WTC11 (cell line): Measurements from ENCODE around the gene CNTNAP1. TPM values are rescaled to one million over a fixed set of nuclear protein-coding genes. Genes with fewer than 3 reads are reported as not detected.

Experiments used
- ATAC-seq: fragments of 200-7000 bp; cut with Tn5 transposase; 2 replicates; pipeline ENCODE4 v1.10.0; 2021; ENCODE audit warnings: mild to moderate bottlenecking, moderate library complexity
- CTCF ChIA-PET: fragments of 300-600 bp; sonication (Branson Sonifier 250); formaldehyde crosslinking; loops from one replicate; lab custom pipeline; 2021; ENCODE audit warnings: antibody characterized with exemption; lab: Charles Lee
- POLR2A ChIA-PET: fragments of 350-600 bp; sonication (Branson Sonifier 250); formaldehyde crosslinking; loops from one replicate; lab custom pipeline; 2021; ENCODE audit warnings: antibody characterized with exemption; lab: Charles Lee
- DNase-seq: peaks from one replicate; pipeline ENCODE4 v3.0.0; 2021; ENCODE audit warnings: low spot score
- H3K27ac Mint-ChIP-seq: 2 replicates; pipeline ENCODE4 v1.8.0; 2021; ENCODE audit warnings: mixed read lengths
- H3K27me3 Mint-ChIP-seq: 2 replicates; pipeline ENCODE4 v1.8.0; 2021; ENCODE audit warnings: low read depth, mild to moderate bottlenecking, moderate library complexity, mixed read lengths
- H3K36me3 Mint-ChIP-seq: 2 replicates; pipeline ENCODE4 v1.8.0; 2021; ENCODE audit warnings: mixed read lengths
- H3K4me1 Mint-ChIP-seq: 2 replicates; pipeline ENCODE4 v1.8.0; 2022; ENCODE audit warnings: mixed read lengths
- H3K4me3 Mint-ChIP-seq: 2 replicates; pipeline ENCODE4 v1.8.0; 2021; ENCODE audit warnings: mild to moderate bottlenecking, moderate library complexity, mixed read lengths
- H3K9me3 Mint-ChIP-seq: 2 replicates; pipeline ENCODE4 v1.8.0; 2021; ENCODE audit warnings: mixed read lengths
- ETV6 ChIP-seq: sonication (generic); formaldehyde crosslinking; IDR thresholded peaks from 2 replicates; pipeline ENCODE4 v1.8.1; 2022; ENCODE audit warnings: mild to moderate bottlenecking, missing genetic modification reagents
- GABPB1 ChIP-seq: sonication (generic); formaldehyde crosslinking; IDR thresholded peaks from 2 replicates; pipeline ENCODE4 v1.8.1; 2023; ENCODE audit warnings: mild to moderate bottlenecking, missing genetic modification reagents
- HMGA2 ChIP-seq: fragments of 250-450 bp; sonication (Bioruptor Pico); IDR thresholded peaks from 2 replicates; pipeline ENCODE4 v1.4.0; 2021; ENCODE audit warnings: mild to moderate bottlenecking, moderate library complexity
- KAT7 ChIP-seq: sonication (generic); formaldehyde crosslinking; IDR thresholded peaks from 2 replicates; pipeline ENCODE4 v1.8.1; 2023; ENCODE audit warnings: missing genetic modification reagents, mild to moderate bottlenecking, borderline replicate concordance
- NFYB ChIP-seq: sonication (generic); formaldehyde crosslinking; conservative IDR thresholded peaks from 2 replicates; pipeline ENCODE4 v1.8.0; 2022; ENCODE audit warnings: low read depth, missing genetic modification reagents
- NR3C1 ChIP-seq: sonication (generic); formaldehyde crosslinking; conservative IDR thresholded peaks from 2 replicates; pipeline ENCODE4 v1.8.1; 2023; ENCODE audit warnings: low read depth, mild to moderate bottlenecking, missing genetic modification reagents
- PRRX2 ChIP-seq: fragments of 250-450 bp; sonication (Bioruptor Pico); IDR thresholded peaks from 2 replicates; pipeline ENCODE4 v1.8.0; 2021; ENCODE audit warnings: mild to moderate bottlenecking
- SOX15 ChIP-seq: fragments of 250-450 bp; sonication (Bioruptor Pico); IDR thresholded peaks from 2 replicates; pipeline ENCODE4 v1.9.0; 2021; ENCODE audit warnings: mild to moderate bottlenecking
- TEAD1 ChIP-seq: sonication (generic); formaldehyde crosslinking; IDR thresholded peaks from 2 replicates; pipeline ENCODE4 v1.8.0; 2022; ENCODE audit warnings: mild to moderate bottlenecking, missing genetic modification reagents
- TP53 ChIP-seq: sonication (generic); formaldehyde crosslinking; IDR thresholded peaks from 2 replicates; pipeline ENCODE4 v1.8.1; 2023; ENCODE audit warnings: mild to moderate bottlenecking, missing genetic modification reagents
- ZNF138 ChIP-seq: sonication (generic); formaldehyde crosslinking; conservative IDR thresholded peaks from 2 replicates; pipeline ENCODE4 v1.8.1; 2022; ENCODE audit warnings: mild to moderate bottlenecking, moderate library complexity, missing genetic modification reagents
- ZNF232 ChIP-seq: sonication (generic); formaldehyde crosslinking; IDR thresholded peaks from 2 replicates; pipeline ENCODE4 v1.8.0; 2022; ENCODE audit warnings: mild to moderate bottlenecking, missing genetic modification reagents
- ZNF263 ChIP-seq: sonication (generic); formaldehyde crosslinking; IDR thresholded peaks from 2 replicates; pipeline ENCODE4 v1.8.1; 2022; ENCODE audit warnings: low read depth, mild to moderate bottlenecking, moderate library complexity, missing genetic modification reagents
- ZNF281 ChIP-seq: sonication (generic); formaldehyde crosslinking; IDR thresholded peaks from 2 replicates; pipeline ENCODE4 v1.8.0; 2023; ENCODE audit warnings: mild to moderate bottlenecking, missing genetic modification reagents
- ZNF425 ChIP-seq: fragments of 250-450 bp; sonication (Bioruptor Pico); conservative IDR thresholded peaks from 2 replicates; pipeline ENCODE4 v1.9.0; 2021; ENCODE audit warnings: mild to moderate bottlenecking
- ZNF512 ChIP-seq: sonication (generic); formaldehyde crosslinking; IDR thresholded peaks from 2 replicates; pipeline ENCODE4 v1.8.1; 2022; ENCODE audit warnings: missing genetic modification reagents, borderline replicate concordance
- total RNA-seq: library from RNA; stranded (reverse); gene quantifications from 3 replicates; pipeline ENCODE4 v1.2.3, GENCODE V29; 2021
- TF ChIP-seq, protein P1 (sequence below): sonication (generic); formaldehyde crosslinking; IDR thresholded peaks from 2 replicates; pipeline ENCODE4 v1.8.0; 2022; ENCODE audit warnings: mild to moderate bottlenecking, missing genetic modification reagents
- TF ChIP-seq, protein P2 (sequence below): sonication (generic); formaldehyde crosslinking; conservative IDR thresholded peaks from 2 replicates; pipeline ENCODE4 v1.8.1; 2023; ENCODE audit warnings: mild to moderate bottlenecking, low read depth, missing genetic modification reagents, moderate library complexity
- TF ChIP-seq, protein P3 (sequence below): sonication (generic); formaldehyde crosslinking; IDR thresholded peaks from 2 replicates; pipeline ENCODE4 v1.8.1; 2022; ENCODE audit warnings: low read depth, missing genetic modification reagents, borderline replicate concordance
- TF ChIP-seq, protein P4 (sequence below): sonication (generic); formaldehyde crosslinking; IDR thresholded peaks from 2 replicates; pipeline ENCODE4 v1.8.1; 2023; ENCODE audit warnings: mild to moderate bottlenecking, missing genetic modification reagents
- TF ChIP-seq, protein P5 (sequence below): sonication (generic); formaldehyde crosslinking; IDR thresholded peaks from 2 replicates; pipeline ENCODE4 v1.8.0; 2023; ENCODE audit warnings: missing genetic modification reagents
- TF ChIP-seq, protein P6 (sequence below): sonication (generic); formaldehyde crosslinking; IDR thresholded peaks from 2 replicates; pipeline ENCODE4 v1.8.1; 2023; ENCODE audit warnings: mild to moderate bottlenecking, missing genetic modification reagents, moderate library complexity

The CNTNAP1 gene
- total RNA-seq, 1 experiment from 2014 or later, result 12.1 TPM

- Mint-ChIP-seq H3K27me3 (no peaks in the 10 kb centered on the region), H3K4me1 (peaks cover 9% of the 10 kb centered on the region; the same call in 1 of the 2 replicates), H3K9me3 (no peaks in the 10 kb centered on the region), H3K4me3 (no peak overlapping the region), H3K27ac (no peak overlapping the region), H3K36me3 (peaks cover 11% of the 10 kb centered on the region)
- ATAC-seq (no peak; the same call in 1 of the 2 replicates), DNase-seq (no peak)
- TF ChIP-seq ZNF425 (CRISPR knock-in tag), result no peak
- TF ChIP-seq ZNF232, result no peak
- TF ChIP-seq, protein P1, sequence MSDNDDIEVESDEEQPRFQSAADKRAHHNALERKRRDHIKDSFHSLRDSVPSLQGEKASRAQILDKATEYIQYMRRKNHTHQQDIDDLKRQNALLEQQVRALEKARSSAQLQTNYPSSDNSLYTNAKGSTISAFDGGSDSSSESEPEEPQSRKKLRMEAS (CRISPR knock-in tag), result no peak
- TF ChIP-seq KAT7 (CRISPR knock-in tag), result no peak
- TF ChIP-seq SOX15 (CRISPR knock-in tag), result no peak
- no peak for TF ChIP-seq NR3C1
- TF ChIP-seq ZNF512, result no peak
- TF ChIP-seq, protein P2, sequence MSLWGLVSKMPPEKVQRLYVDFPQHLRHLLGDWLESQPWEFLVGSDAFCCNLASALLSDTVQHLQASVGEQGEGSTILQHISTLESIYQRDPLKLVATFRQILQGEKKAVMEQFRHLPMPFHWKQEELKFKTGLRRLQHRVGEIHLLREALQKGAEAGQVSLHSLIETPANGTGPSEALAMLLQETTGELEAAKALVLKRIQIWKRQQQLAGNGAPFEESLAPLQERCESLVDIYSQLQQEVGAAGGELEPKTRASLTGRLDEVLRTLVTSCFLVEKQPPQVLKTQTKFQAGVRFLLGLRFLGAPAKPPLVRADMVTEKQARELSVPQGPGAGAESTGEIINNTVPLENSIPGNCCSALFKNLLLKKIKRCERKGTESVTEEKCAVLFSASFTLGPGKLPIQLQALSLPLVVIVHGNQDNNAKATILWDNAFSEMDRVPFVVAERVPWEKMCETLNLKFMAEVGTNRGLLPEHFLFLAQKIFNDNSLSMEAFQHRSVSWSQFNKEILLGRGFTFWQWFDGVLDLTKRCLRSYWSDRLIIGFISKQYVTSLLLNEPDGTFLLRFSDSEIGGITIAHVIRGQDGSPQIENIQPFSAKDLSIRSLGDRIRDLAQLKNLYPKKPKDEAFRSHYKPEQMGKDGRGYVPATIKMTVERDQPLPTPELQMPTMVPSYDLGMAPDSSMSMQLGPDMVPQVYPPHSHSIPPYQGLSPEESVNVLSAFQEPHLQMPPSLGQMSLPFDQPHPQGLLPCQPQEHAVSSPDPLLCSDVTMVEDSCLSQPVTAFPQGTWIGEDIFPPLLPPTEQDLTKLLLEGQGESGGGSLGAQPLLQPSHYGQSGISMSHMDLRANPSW (CRISPR knock-in tag), result no peak
- ChIA-PET CTCF (interaction anchor here (0.6 to 1.8 kb wide), 5 partner anchors 10 to 113 kb away, joined by 3 to 7 read pairs (median 3); partner anchors contain the start of gene PSMC3IP), POLR2A (no interaction called here)
These were observed 8.8 kb downstream of the CNTNAP1 start for GRCh38 chr17:42691021-42691545.

DNA sequence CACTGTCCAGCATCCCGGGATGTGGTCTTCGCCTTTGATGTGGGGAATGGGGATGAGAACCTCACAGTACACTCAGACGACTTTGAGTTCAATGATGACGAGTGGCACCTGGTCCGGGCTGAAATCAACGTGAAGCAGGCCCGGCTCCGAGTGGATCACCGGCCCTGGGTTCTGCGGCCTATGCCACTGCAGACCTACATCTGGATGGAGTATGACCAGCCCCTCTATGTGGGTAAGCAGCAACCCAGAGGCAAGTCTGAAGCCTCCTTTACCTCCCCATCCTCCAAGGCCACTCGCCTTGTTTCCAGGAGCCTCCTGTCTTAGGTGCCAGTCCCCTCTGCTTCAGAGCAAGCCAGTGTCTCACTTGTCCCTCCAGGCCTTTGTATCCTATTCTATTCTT, 10.2 kb downstream of the CNTNAP1 start:
- DNase-seq (no peak), ATAC-seq (no peak)
- POLR2A ChIA-PET, result no interaction called here
- Mint-ChIP-seq H3K4me1 (0 out of 2 replicates have a peak, but pooled peaks cover 5% of the 10 kb centered on the region), H3K27me3 (no peaks in the 10 kb centered on the region), H3K27ac (no peak overlapping the region), H3K9me3 (no peaks in the 10 kb centered on the region), H3K36me3 (peaks cover 6% of the 10 kb centered on the region), H3K4me3 (no peak overlapping the region)
- CTCF ChIA-PET, result interaction anchor here (1.1 kb wide), 1 partner anchor 71 kb away, joined by 3 read pairs; no protein-coding TSS in a partner anchor
- no peak for TF ChIP-seq ZNF263 (CRISPR knock-in tag)
- TF ChIP-seq ZNF281 (CRISPR knock-in tag), result no peak
- TF ChIP-seq TEAD1 (CRISPR knock-in tag), result no peak
- TF ChIP-seq PRRX2, result no peak
- TF ChIP-seq NFYB (CRISPR knock-in tag), result no peak
- no peak for TF ChIP-seq ETV6 (CRISPR knock-in tag)
- TF ChIP-seq, protein P3, sequence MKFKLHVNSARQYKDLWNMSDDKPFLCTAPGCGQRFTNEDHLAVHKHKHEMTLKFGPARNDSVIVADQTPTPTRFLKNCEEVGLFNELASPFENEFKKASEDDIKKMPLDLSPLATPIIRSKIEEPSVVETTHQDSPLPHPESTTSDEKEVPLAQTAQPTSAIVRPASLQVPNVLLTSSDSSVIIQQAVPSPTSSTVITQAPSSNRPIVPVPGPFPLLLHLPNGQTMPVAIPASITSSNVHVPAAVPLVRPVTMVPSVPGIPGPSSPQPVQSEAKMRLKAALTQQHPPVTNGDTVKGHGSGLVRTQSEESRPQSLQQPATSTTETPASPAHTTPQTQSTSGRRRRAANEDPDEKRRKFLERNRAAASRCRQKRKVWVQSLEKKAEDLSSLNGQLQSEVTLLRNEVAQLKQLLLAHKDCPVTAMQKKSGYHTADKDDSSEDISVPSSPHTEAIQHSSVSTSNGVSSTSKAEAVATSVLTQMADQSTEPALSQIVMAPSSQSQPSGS (CRISPR knock-in tag), result no peak
- TF ChIP-seq, protein P4, sequence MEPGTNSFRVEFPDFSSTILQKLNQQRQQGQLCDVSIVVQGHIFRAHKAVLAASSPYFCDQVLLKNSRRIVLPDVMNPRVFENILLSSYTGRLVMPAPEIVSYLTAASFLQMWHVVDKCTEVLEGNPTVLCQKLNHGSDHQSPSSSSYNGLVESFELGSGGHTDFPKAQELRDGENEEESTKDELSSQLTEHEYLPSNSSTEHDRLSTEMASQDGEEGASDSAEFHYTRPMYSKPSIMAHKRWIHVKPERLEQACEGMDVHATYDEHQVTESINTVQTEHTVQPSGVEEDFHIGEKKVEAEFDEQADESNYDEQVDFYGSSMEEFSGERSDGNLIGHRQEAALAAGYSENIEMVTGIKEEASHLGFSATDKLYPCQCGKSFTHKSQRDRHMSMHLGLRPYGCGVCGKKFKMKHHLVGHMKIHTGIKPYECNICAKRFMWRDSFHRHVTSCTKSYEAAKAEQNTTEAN, result no peak
- TF ChIP-seq HMGA2 (CRISPR knock-in tag), result no peak
- TF ChIP-seq, protein P5, sequence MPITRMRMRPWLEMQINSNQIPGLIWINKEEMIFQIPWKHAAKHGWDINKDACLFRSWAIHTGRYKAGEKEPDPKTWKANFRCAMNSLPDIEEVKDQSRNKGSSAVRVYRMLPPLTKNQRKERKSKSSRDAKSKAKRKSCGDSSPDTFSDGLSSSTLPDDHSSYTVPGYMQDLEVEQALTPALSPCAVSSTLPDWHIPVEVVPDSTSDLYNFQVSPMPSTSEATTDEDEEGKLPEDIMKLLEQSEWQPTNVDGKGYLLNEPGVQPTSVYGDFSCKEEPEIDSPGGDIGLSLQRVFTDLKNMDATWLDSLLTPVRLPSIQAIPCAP (CRISPR knock-in tag), result no peak
- TF ChIP-seq, protein P6, sequence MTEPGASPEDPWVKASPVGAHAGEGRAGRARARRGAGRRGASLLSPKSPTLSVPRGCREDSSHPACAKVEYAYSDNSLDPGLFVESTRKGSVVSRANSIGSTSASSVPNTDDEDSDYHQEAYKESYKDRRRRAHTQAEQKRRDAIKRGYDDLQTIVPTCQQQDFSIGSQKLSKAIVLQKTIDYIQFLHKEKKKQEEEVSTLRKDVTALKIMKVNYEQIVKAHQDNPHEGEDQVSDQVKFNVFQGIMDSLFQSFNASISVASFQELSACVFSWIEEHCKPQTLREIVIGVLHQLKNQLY, result no peak
- no peak for TF ChIP-seq ZNF138 (CRISPR knock-in tag)
- TF ChIP-seq TP53 (CRISPR knock-in tag), result no peak
- no peak for TF ChIP-seq GABPB1 (CRISPR knock-in tag)
